WERI-Rb-1 (cell line): Measurements from ENCODE around the gene PRDX2.

Experiments
- DNase-seq: peaks from one replicate; pipeline ENCODE4 v3.0.0-alpha.2; 2020
- H3K27ac ChIP-seq: fragments of 250-450 bp; sonication (Bioruptor Pico); 2 replicates; pipeline ENCODE4 v1.5.1; 2020; ENCODE audit warnings: mild to moderate bottlenecking, moderate library complexity
- H3K27me3 ChIP-seq: fragments of 250-450 bp; sonication (Bioruptor Pico); 2 replicates; pipeline ENCODE4 v1.5.1; 2021; ENCODE audit warnings: mild to moderate bottlenecking, low read depth, moderate library complexity; ENCODE audit not compliant: insufficient read depth, severe bottlenecking
- H3K36me3 ChIP-seq: fragments of 250-450 bp; sonication (Bioruptor Pico); 2 replicates; pipeline ENCODE4 v1.5.1; 2020; ENCODE audit warnings: mild to moderate bottlenecking, moderate library complexity
- H3K4me3 ChIP-seq: 2 replicates; pipeline ENCODE4 v1.5.1; 2011; ENCODE audit warnings: low read depth, mild to moderate bottlenecking, control low read depth, low read length
- H3K9me3 ChIP-seq: fragments of 250-450 bp; sonication (Bioruptor Pico); 2 replicates; pipeline ENCODE4 v1.5.1; 2021; ENCODE audit warnings: mild to moderate bottlenecking, moderate library complexity; ENCODE audit not compliant: severe bottlenecking
- CTCF ChIP-seq: IDR thresholded peaks from 2 replicates; pipeline ENCODE4 v1.5.1; 2011; ENCODE audit warnings: low read depth, mild to moderate bottlenecking, control low read depth, inconsistent platforms, low read length

The PRDX2 gene

GRCh38 chr19:12837225-12837624, 35.6 kb upstream of the PRDX2 start:
- Histone ChIP-seq H3K27ac (no peak overlapping the region), H3K27me3 (no peaks in the 10 kb centered on the region), H3K9me3 (no peaks in the 10 kb centered on the region), H3K36me3 (peaks cover 21% of the 10 kb centered on the region), H3K4me3 (no peak overlapping the region)
- TF ChIP-seq CTCF: no peak
- DNase-seq: no peak

GRCh38 chr19:12836529-12836863, 34.9 kb upstream of the PRDX2 start:
- peaks cover 15% of the 10 kb centered on the region for H3K36me3 ChIP-seq
- H3K27ac ChIP-seq: no peak overlapping the region
- no peak overlapping the region for H3K4me3 ChIP-seq
- no peak for TF ChIP-seq CTCF
- no peak for DNase-seq
- no peaks in the 10 kb centered on the region for H3K27me3 ChIP-seq
- no peaks in the 10 kb centered on the region for H3K9me3 ChIP-seq

GRCh38 chr19:12834976-12835757, 33.6 kb upstream of the PRDX2 start:
- Histone ChIP-seq H3K9me3 (no peaks in the 10 kb centered on the region), H3K4me3 (peak overlapping the region; percentile 85), H3K27me3 (no peaks in the 10 kb centered on the region), H3K27ac (peak overlapping the region; percentile 95; the same call in 1 of the 2 replicates), H3K36me3 (peaks cover 6% of the 10 kb centered on the region)
- DNase-seq: peak; percentile 53
- no peak for TF ChIP-seq CTCF

- H3K27me3 ChIP-seq: no peaks in the 10 kb centered on the region
- peak; percentile 63 for DNase-seq
- H3K9me3 ChIP-seq: no peaks in the 10 kb centered on the region
- H3K4me3 ChIP-seq: peak within 1 kb of the TSS; percentile 85
- no peak for TF ChIP-seq CTCF
- H3K27ac ChIP-seq: peak within 1 kb of the TSS; percentile 95
- H3K36me3 ChIP-seq: no peaks in the 10 kb centered on the region; the same call in none of the 2 replicates
Observed at GRCh38 chr19:12834566-12834943, 33.0 kb upstream of the PRDX2 start, which contains the start of gene RTBDN. Gene RTBDN (minus strand): TSS chr19:12834579. CDS start chr19:12829979, 4,600 bp downstream.

GRCh38 chr19:12833738-12834565, 32.4 kb upstream of the PRDX2 start:
- Histone ChIP-seq H3K9me3 (no peaks in the 10 kb centered on the region), H3K4me3 (peak overlapping the region; percentile 85), H3K36me3 (no peaks in the 10 kb centered on the region; the same call in 1 of the 2 replicates), H3K27ac (peak overlapping the region; percentile 95), H3K27me3 (no peaks in the 10 kb centered on the region)
- DNase-seq: peak; percentile 84
- 0 out of 2 replicates have a peak, but pooled peaks have one; percentile 7 for TF ChIP-seq CTCF
